Mucosa of descending colon (tissue), 3 donors: ENCODE measurements around the gene SBF2. TPM values are rescaled to one million over a fixed set of nuclear protein-coding genes. Genes with fewer than 3 reads are reported as not detected.

ENCODE experiments used
- ATAC-seq: fragments of 200-7000 bp; cut with Tn5 transposase; one replicate; pipeline ENCODE4 v1.9.1; 2020; ENCODE audit warnings: mild to moderate bottlenecking, moderate library complexity
- DNase-seq, 3 donors: peaks; one replicate each; pipeline ENCODE4 v3.0.0-alpha.2; 2020
- H3K36me3 ChIP-seq: fragments of 200-600 bp; one replicate; pipeline ENCODE4 v1.8.0; 2021; ENCODE audit warnings: low read depth, mild to moderate bottlenecking
- H3K4me1 ChIP-seq: fragments of 200-600 bp; one replicate; pipeline ENCODE4 v1.8.0; 2021; ENCODE audit warnings: low read depth, mild to moderate bottlenecking
- H3K4me3 ChIP-seq: fragments of 200-600 bp; one replicate; pipeline ENCODE4 v1.8.0; 2021; ENCODE audit warnings: mild to moderate bottlenecking
- H3K9me3 ChIP-seq: fragments of 200-600 bp; one replicate; pipeline ENCODE4 v1.8.0; 2021; ENCODE audit warnings: mild to moderate bottlenecking
- CTCF ChIP-seq: fragments of 200-600 bp; IDR thresholded peaks from one replicate; pipeline ENCODE4 v1.8.0; 2022; ENCODE audit warnings: antibody characterized with exemption, mild to moderate bottlenecking
- intact Hi-C, 2 donors: fragments of 100-400 bp; cut with DNase I in 1 of 2; cut with micrococcal nuclease in 1 of 2; formaldehyde crosslinking; loops; one replicate each; pipeline versions ENCODE4 v1.11.0 to v1.11.1; 2022; cut with DNase I, micrococcal nuclease
- total RNA-seq, 3 donors: library from RNA; stranded (reverse); fragmentation: NEBNext Ultra II Directional in 2 of 3; extraction: Animal tissue kit (Norgen Biotek cat#: 25700) in 2 of 3; gene quantifications; one replicate each; pipeline versions ENCODE4 v1.2.1 to v1.2.4, GENCODE V29; 2021 to 2023
- donor health status: DM: no; HTN: no; CAD: no; lungs with moderate emphysema.
- donor health status: DM: no; HTN: no; CAD: no.
- donor health status: DM: no; HTN: yes; CAD: no.

The SBF2 gene
- total RNA-seq, 3 donors from 2014 or later, result 35.2 to 60.3 (median 48.2) TPM

GRCh38 chr11:9784602-9785315, 509.3 kb downstream of the SBF2 start:
- TF ChIP-seq CTCF, result no peak
- Histone ChIP-seq H3K4me3 (no peak overlapping the region), H3K9me3 (no peaks in the 10 kb centered on the region), H3K36me3 (no peaks in the 10 kb centered on the region), H3K4me1 (no peaks in the 10 kb centered on the region)
- ATAC-seq (no peak), DNase-seq (no peak)
- intact Hi-C loops, result no loop called here

- TF ChIP-seq CTCF, result no peak
- intact Hi-C loops, result no loop called here
- no peak for DNase-seq
Measured at GRCh38 chr11:9783986-9784385, 510.0 kb downstream of the SBF2 start.

DNA sequence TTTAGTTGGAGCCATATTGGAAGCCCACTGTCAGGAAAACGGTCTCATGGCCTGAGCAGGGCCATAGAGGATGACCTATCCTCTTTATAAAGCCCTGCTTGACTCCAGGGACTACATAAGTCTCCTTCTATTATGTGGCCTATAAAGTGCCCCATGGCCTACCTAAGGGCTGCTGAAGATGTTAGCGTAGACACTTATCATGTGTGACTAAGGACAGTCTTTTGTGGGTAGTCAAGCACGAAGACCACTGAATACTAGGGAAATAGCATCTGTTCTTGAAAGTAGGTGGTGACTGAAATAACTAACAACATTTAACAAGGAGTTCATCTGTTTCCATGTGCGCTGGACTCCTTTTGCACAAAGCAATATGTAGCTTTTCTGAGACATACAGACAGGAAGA, 513.1 kb downstream of the SBF2 start:
- no peaks in the 10 kb centered on the region for H3K36me3 ChIP-seq
- TF ChIP-seq CTCF, result no peak
- no peak overlapping the region for H3K4me3 ChIP-seq
- no peak for ATAC-seq
- no peaks in the 10 kb centered on the region for H3K9me3 ChIP-seq
- H3K4me1 ChIP-seq, result no peaks in the 10 kb centered on the region
- DNase-seq, result no peak
- intact Hi-C loops, result no loop called here

More at GRCh38 chr11:9783986-9784385, 510.0 kb downstream of the SBF2 start:
- no peak for ATAC-seq
- H3K4me3 ChIP-seq, result no peak overlapping the region
- H3K36me3 ChIP-seq, result no peaks in the 10 kb centered on the region
- no peaks in the 10 kb centered on the region for H3K9me3 ChIP-seq
- no peaks in the 10 kb centered on the region for H3K4me1 ChIP-seq

- Histone ChIP-seq H3K4me1 (no peaks in the 10 kb centered on the region), H3K36me3 (no peaks in the 10 kb centered on the region), H3K4me3 (no peak overlapping the region), H3K9me3 (no peaks in the 10 kb centered on the region)
- ATAC-seq (no peak), DNase-seq (no peak)
- intact Hi-C loops, result no loop called here
- no peak for TF ChIP-seq CTCF
Measured at GRCh38 chr11:9777525-9777924, 516.5 kb downstream of the SBF2 start.

GRCh38 chr11:9777066-9777465, 517.0 kb downstream of the SBF2 start:
- no peak for DNase-seq
- Histone ChIP-seq H3K4me1 (no peaks in the 10 kb centered on the region), H3K9me3 (no peaks in the 10 kb centered on the region), H3K36me3 (no peaks in the 10 kb centered on the region), H3K4me3 (no peak overlapping the region)
- ATAC-seq, result no peak
- no peak for TF ChIP-seq CTCF
- intact Hi-C loops, result no loop called here

GRCh38 chr11:9776203-9776602, 517.8 kb downstream of the SBF2 start:
- ATAC-seq, result no peak
- intact Hi-C loops, result no loop called here
- Histone ChIP-seq H3K4me1 (no peaks in the 10 kb centered on the region), H3K9me3 (no peaks in the 10 kb centered on the region), H3K36me3 (no peaks in the 10 kb centered on the region), H3K4me3 (no peak overlapping the region)
- TF ChIP-seq CTCF, result no peak
- no peak for DNase-seq
